GM04504 (cell line): ENCODE results near the gene SLC7A7.
"Not testable (repeated sequence)": the region's sequence is repeated elsewhere in the genome, so short reads cannot be mapped to it uniquely, and the experiment has no call there.

Experiments used
- DNase-seq: peaks from one replicate; pipeline ENCODE4 v3.0.0-alpha.2; 2012; ENCODE audit warnings: low read depth

Gene SLC7A7

GRCh38 chr14:22821193-22822015, 6.2 kb upstream of the SLC7A7 start:
- no peak for DNase-seq

- no peak for DNase-seq
Measured at GRCh38 chr14:22820731-22821130, 5.5 kb upstream of the SLC7A7 start.

DNA sequence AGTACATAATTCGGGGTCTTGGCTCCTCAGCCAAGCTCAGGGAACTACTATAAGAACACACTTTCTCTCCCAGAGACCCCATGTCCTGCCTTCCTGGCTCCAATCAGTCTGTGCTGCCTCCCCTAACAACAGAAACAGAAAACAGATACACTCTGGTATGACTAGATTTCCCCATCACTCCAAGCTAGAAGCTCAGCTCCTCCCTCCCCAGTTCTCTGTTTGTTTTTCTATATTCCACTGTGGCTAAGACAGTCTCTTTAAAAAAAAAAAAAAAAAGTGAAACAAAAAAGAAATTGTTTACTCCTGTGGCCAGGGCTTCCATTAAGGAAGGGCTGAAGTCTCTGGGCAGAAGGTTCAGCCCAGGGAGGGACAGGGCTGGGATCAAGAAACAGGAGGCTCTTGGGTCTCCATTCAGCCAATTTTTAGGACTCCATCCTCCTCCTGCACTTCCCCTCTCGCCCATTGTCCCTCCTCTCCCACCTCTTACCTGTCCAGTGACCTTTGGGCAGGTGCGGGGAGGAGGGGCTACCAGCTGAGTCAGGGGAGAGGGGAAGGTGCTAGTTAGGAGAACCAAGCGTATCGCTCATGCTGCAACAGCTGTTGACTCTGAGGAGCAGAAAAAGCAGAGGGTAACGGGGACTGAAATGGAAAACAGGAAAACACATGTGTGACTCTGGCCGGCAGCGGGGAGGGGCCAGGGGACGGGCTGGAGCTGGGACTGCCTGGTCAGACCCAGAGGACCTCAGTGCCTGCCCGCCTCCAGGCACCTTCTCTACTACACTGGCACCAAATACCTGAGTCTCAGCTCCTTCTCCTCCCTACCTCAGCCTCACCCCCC, 4.1 kb upstream of the SLC7A7 start:
- no peak for DNase-seq

DNA sequence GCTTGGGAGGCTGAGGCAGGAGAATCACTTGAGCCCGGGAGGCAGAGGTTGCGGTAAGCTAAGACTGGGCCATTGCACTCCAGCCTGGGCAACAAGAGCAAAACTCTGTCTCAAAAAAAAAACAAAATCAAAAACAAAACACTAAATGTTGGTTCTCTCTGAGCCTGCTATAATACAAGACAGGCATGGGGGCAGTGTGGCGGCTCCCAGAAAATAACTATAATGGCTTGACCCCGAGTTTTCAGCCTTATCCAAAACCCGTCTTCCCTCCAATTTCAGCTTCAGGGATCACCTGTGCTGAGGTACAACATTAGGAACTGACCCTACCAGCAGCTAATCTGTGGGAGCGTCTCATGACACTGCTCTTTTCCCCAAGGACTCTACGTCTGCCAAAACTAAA, 862 bp downstream of the SLC7A7 start:
- no peak for DNase-seq

- DNase-seq, result no peak
Measured at GRCh38 chr14:22813145-22813544, 2.1 kb downstream of the SLC7A7 start.

DNA sequence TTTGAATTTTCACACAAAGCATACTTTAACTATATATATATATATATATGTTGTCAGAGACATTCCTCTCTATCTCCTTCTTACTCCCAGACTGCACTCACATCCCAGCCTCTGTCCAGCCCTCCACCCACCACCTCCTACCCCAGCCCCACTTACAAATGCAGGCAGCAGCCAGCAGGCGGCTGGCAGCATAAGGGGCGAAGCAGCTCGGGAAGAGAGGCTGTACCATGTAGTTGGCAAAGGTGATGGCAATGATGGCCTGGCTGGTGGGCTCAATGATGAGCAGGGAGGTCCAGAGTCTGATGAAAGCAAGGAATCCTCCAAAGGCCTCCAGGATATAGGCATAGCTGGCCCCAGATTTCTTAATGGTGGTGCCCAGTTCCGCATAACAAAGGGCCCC, 2.5 kb downstream of the SLC7A7 start:
- no peak for DNase-seq

- no peak for DNase-seq
Measured at GRCh38 chr14:22811722-22812121, 3.5 kb downstream of the SLC7A7 start.

- DNase-seq, result no peak
Measured at GRCh38 chr14:22808388-22809209, 6.6 kb downstream of the SLC7A7 start.

- no peak for DNase-seq
Measured at GRCh38 chr14:22807432-22808087, 7.7 kb downstream of the SLC7A7 start.

- not testable (repeated sequence) for DNase-seq
Measured at GRCh38 chr14:22805235-22805634, 10.0 kb downstream of the SLC7A7 start.

DNA sequence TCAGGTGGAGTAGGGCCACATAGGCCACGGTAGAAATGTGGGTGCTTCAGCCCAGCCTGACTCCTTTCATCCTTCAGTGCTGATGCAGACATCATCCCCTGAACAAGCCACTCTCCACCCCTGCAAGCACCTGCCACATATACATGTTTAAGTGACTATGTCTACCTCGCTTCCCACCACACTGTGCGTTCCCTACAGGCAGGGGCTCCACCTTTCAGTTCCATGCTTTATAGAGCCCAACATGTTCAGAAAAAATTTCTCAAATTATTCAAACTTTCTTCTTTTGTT, 11.6 kb downstream of the SLC7A7 start:
- DNase-seq, result no peak

GRCh38 chr14:22802860-22803686, 12.2 kb downstream of the SLC7A7 start:
- no peak for DNase-seq

- no peak for DNase-seq
Measured at GRCh38 chr14:22801716-22802115, 13.5 kb downstream of the SLC7A7 start.

DNA sequence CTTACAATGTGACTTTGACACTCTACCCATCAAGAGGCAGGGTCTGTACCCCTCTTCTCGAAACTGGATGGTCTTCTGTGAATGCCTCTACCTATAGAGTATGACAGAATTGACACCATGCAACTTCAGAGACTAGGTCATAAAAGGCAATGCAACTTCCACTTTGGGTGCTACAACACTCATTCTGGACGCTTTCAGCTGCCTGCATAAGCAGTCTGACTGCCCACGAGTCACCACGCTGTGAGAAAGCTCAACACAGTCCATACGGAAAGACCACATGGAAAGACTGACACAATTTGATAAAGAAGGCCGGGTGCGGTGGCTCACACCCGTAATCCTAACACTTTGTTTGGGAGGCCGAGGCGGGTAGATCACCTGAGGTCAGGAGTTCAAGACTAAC, 14.9 kb downstream of the SLC7A7 start:
- no peak for DNase-seq

GRCh38 chr14:22798528-22798927, 16.7 kb downstream of the SLC7A7 start:
- no peak for DNase-seq

- DNase-seq, result no peak
Measured at GRCh38 chr14:22797017-22797917, 18.0 kb downstream of the SLC7A7 start.

- DNase-seq, result no peak
Measured at GRCh38 chr14:22796087-22796707, 19.0 kb downstream of the SLC7A7 start.

DNA sequence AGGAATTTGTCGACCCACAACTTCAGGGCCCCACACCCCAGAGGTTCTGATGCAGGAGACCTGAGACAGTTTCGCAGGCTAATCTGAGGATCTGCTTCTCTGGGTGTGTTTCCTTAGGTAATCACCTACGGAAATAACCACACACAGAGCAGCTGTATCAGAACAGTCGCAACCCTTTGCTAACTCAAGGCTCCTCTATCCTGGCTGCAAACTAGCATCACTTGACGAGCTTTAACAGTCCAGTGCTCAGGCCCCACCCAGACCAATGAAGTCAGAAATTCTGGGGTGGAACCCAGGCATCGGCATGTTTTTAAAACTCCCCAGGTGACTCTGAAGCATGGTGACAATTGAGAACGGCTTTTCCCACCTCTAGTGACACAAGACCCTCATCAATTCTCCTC, 20.7 kb downstream of the SLC7A7 start:
- no peak for DNase-seq

- no peak for DNase-seq
Measured at GRCh38 chr14:22793976-22794375, 21.3 kb downstream of the SLC7A7 start.

- DNase-seq, result not testable (repeated sequence)
Measured at GRCh38 chr14:22793550-22793949, 21.7 kb downstream of the SLC7A7 start.
